Measurements from ENCODE around the gene SLC38A1.
"Not testable (repeated sequence)": the region's sequence is repeated elsewhere in the genome, so short reads cannot be mapped to it uniquely, and the experiment has no call there.

Gene SLC38A1

DNA sequence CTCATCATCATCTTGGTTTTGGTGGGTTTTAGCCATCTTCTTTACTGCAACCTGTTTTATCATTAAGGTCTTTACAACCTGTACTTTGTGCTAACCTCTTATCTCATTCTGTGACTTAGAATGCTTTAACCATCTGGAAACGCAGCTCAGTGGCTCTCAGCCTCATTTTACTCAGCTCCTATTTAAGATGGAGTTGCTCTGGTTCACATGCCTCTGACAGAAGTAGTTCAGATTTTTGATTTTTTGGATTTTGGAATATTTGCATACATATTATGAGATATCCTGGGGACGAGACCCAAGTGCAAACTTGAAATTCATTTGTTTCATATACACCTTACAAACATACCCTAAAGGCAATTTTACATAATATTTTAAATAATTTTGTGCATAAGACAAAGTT lies 10.7 kb downstream of the SLC38A1 start:
- H3K9me3 Mint-ChIP-seq (ENCODE audit: low read depth) = no peaks in the 10 kb centered on the region
- no peaks in the 10 kb centered on the region for H3K27me3 Mint-ChIP-seq
- peak overlapping the region; percentile 81 for H3K27ac Mint-ChIP-seq
- peak overlapping the region; percentile 65 for H3K4me3 Mint-ChIP-seq
- H3K4me1 Mint-ChIP-seq (ENCODE audit: low read depth) = peaks cover 63% of the 10 kb centered on the region
- peaks cover 22% of the 10 kb centered on the region for H3K36me3 Mint-ChIP-seq

DNA sequence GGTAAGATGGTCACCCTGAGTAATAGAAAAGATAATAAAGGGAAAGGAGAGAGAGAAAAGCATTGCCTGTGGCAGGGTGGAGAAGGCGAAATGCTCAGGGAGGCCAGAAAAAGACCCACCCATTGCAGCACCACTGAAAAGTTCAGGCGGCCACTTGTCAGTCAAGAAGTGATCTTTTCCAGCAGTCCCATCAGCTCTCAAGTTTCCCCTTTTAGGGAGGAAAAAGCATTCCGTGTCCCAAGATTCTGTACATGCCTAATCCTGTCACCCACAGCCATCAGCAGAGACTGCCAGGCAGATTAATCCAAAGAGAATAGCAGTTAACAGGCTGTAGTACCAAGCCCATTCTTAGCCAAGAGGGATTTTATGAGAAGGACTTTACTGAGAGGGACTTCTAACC lies 11.9 kb downstream of the SLC38A1 start:
- Mint-ChIP-seq H3K27me3 (no peaks in the 10 kb centered on the region), H3K4me3 (peak overlapping the region; percentile 65), H3K27ac (peak overlapping the region; percentile 81), H3K36me3 (peaks cover 30% of the 10 kb centered on the region), H3K9me3 (ENCODE audit: low read depth) (peaks cover 6% of the 10 kb centered on the region), H3K4me1 (ENCODE audit: low read depth) (peaks cover 65% of the 10 kb centered on the region)

- Mint-ChIP-seq H3K4me1 (ENCODE audit: low read depth) (peaks cover 90% of the 10 kb centered on the region), H3K36me3 (peaks cover 56% of the 10 kb centered on the region), H3K27me3 (no peaks in the 10 kb centered on the region), H3K27ac (peak overlapping the region; percentile 81), H3K9me3 (ENCODE audit: low read depth) (peaks cover 6% of the 10 kb centered on the region), H3K4me3 (no peak overlapping the region)
Observed at GRCh38 chr12:46253544-46254162, 15.2 kb downstream of the SLC38A1 start.

- peaks cover 92% of the 10 kb centered on the region for H3K4me1 Mint-ChIP-seq (ENCODE audit: low read depth)
- H3K27ac Mint-ChIP-seq; H3K9me3 Mint-ChIP-seq (ENCODE audit: low read depth); H3K27me3 Mint-ChIP-seq: not testable (repeated sequence)
- H3K36me3 Mint-ChIP-seq = peaks cover 71% of the 10 kb centered on the region
- peak overlapping the region; percentile 38 for H3K4me3 Mint-ChIP-seq
Observed at GRCh38 chr12:46251994-46252393, 16.8 kb downstream of the SLC38A1 start.

DNA sequence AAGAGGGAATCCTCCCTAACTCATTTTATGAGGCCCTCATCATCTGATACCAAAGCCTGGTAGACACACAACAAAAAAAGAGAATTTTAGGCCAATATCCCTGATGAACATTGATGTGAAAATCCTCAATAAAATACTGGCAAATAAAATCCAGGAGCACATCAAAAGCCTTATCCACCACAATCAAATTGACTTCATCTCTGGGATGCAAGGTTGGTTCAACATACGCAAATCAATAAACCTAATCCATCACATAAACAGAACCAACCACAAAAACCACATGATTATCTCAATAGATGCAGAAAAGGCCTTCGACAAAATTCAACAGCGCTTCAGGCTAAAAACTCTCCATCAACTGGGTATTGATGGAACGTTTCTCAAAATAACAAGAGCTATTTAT lies 18.9 kb downstream of the SLC38A1 start:
- H3K27me3 Mint-ChIP-seq; H3K9me3 Mint-ChIP-seq (ENCODE audit: low read depth): not testable (repeated sequence)
- H3K4me1 Mint-ChIP-seq (ENCODE audit: low read depth) = peaks cover 95% of the 10 kb centered on the region
- peaks cover 74% of the 10 kb centered on the region for H3K36me3 Mint-ChIP-seq
- H3K4me3 Mint-ChIP-seq = peak overlapping the region; percentile 71
- peak overlapping the region; percentile 73 for H3K27ac Mint-ChIP-seq

DNA sequence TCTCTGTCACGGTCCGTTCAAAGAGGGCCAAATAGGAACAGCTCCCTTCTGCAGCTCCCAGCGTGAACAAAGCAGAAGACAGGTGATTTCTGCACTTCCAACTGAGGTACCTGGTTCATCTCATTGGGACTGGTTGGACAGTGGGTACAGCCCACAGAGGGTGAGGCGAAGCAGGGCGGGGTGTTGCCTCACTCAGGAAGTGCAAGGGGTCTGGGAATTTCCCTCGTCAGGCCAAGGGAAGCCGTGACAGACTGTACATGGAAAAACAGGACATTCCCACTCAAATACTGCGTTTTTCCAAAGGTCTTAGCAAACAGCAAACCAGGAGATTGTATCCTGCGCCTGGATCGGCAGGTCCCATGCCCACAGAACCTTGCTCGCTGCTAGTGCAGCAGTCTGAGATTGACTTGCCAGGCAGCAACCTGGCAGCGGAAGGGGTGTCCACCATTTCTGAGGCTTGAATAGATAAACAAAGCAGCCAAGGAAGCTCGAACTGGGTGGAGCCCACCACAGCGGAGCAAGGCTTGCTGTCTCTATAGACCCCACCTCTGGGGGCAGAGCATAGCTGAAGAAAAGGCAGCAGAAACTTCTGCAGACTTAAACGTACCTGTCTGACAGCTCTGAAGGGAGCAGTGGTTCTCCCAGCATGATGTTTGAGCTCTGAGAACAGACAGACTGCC lies 22.7 kb downstream of the SLC38A1 start:
- Mint-ChIP-seq H3K4me3 (peak overlapping the region; percentile 74), H3K9me3 (ENCODE audit: low read depth) (no peaks in the 10 kb centered on the region), H3K27me3 (no peaks in the 10 kb centered on the region), H3K4me1 (ENCODE audit: low read depth) (peaks cover 94% of the 10 kb centered on the region), H3K27ac (peak overlapping the region; percentile 79), H3K36me3 (peaks cover 64% of the 10 kb centered on the region)

GRCh38 chr12:46244997-46245396 lies 23.8 kb downstream of the SLC38A1 start:
- Mint-ChIP-seq H3K27me3 (no peaks in the 10 kb centered on the region), H3K4me1 (ENCODE audit: low read depth) (peaks cover 94% of the 10 kb centered on the region), H3K9me3 (ENCODE audit: low read depth) (no peaks in the 10 kb centered on the region), H3K27ac (peak overlapping the region; percentile 79), H3K4me3 (peak overlapping the region; percentile 74), H3K36me3 (peaks cover 56% of the 10 kb centered on the region)

DNA sequence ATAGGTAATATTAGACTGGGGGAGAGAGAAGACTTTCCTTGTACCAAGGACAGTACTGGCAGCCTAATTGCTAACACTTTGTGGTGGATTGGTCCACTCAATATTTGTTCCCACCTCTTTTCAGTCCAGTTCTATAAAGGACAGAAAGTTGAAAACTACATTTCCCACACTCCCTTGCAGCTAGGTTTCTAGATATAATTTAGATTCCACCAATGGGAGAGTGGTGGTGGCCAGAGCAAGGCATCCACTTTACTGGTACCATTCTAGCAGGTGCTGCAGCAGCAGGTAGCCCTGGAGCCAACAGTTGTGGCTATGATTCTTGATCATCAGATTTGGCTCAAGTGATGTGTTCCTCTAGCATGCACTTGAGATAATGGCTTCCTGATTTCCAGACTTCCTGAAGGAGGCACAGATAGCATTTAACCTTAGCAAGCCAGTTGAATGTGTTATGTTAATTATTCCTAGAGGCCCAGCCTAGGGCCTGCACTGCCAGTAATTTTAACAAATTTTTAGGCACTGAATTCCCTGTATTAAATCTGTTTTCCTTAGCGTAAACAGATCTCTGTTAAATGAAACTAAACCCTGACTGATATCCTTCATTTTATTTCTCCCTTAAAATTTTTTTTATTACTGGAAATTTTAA lies 24.4 kb downstream of the SLC38A1 start:
- Mint-ChIP-seq H3K36me3 (peaks cover 53% of the 10 kb centered on the region), H3K4me3 (peak overlapping the region; percentile 74), H3K4me1 (ENCODE audit: low read depth) (peaks cover 94% of the 10 kb centered on the region), H3K27me3 (no peaks in the 10 kb centered on the region), H3K9me3 (ENCODE audit: low read depth) (no peaks in the 10 kb centered on the region), H3K27ac (peak overlapping the region; percentile 79)

- Mint-ChIP-seq H3K9me3 (ENCODE audit: low read depth) (no peaks in the 10 kb centered on the region), H3K4me3 (peak overlapping the region; percentile 20), H3K4me1 (ENCODE audit: low read depth) (peaks cover 91% of the 10 kb centered on the region), H3K36me3 (peaks cover 50% of the 10 kb centered on the region), H3K27ac (peak overlapping the region; percentile 54), H3K27me3 (no peaks in the 10 kb centered on the region)
Observed at GRCh38 chr12:46242569-46242968, 26.3 kb downstream of the SLC38A1 start.

GRCh38 chr12:46240436-46240835 lies 28.4 kb downstream of the SLC38A1 start:
- no peaks in the 10 kb centered on the region for H3K9me3 Mint-ChIP-seq (ENCODE audit: low read depth)
- H3K4me3 Mint-ChIP-seq = no peak overlapping the region
- peaks cover 52% of the 10 kb centered on the region for H3K36me3 Mint-ChIP-seq
- H3K4me1 Mint-ChIP-seq (ENCODE audit: low read depth) = peaks cover 91% of the 10 kb centered on the region
- no peaks in the 10 kb centered on the region for H3K27me3 Mint-ChIP-seq
- H3K27ac Mint-ChIP-seq = peak overlapping the region; percentile 70

DNA sequence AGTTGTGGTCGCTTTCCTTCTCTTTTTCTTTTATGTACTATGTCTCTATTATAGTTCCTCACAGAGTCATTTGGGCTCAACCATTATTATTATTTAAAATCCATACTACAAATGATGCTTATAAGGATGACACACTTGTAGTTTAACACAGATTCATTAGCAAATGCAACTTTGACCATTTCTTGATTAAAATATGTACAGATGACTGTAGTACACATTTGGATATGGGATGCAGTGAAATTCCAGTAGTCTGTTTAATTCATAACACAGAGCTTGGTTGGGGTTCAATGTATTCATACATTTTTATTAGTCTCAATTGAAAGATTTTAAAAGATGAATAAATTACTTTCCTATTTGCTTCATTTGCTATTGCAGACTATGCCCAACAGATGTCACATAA lies 30.0 kb downstream of the SLC38A1 start:
- H3K27me3 Mint-ChIP-seq = no peaks in the 10 kb centered on the region
- peak overlapping the region; percentile 84 for H3K27ac Mint-ChIP-seq
- no peaks in the 10 kb centered on the region for H3K9me3 Mint-ChIP-seq (ENCODE audit: low read depth)
- H3K4me3 Mint-ChIP-seq = no peak overlapping the region
- peaks cover 53% of the 10 kb centered on the region for H3K36me3 Mint-ChIP-seq
- peaks cover 89% of the 10 kb centered on the region for H3K4me1 Mint-ChIP-seq (ENCODE audit: low read depth)

DNA sequence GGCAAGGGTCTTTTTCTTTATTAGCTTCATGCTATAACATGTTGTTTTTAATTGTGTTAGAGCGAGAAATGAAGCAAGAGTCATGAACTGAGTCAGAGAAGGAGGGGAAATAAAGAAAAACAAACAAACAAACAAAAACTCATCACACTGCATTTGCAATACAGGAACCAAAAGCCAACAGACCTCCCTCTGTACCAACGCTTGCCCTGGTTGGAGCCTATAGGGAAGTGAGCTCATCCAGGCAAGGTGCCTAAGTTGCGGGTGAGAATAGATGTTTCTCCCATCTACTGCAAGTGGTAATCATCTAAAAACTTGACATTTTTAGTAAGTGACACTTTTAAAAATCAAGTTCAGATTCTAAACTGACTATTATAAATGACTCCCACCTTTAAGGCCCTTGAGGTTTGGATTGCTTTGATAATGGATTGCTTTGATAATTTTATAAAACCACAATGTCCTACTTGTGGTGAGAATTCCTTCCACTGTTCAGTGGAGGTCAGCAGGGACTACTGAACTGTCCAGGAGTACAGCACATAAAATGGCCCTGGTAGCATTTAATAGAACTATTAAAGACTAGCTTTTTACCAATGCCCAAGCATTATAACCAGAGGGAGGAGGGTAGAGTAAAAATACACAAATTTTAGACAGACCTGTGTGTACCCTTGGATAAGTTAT lies 31.3 kb downstream of the SLC38A1 start:
- peaks cover 51% of the 10 kb centered on the region for H3K36me3 Mint-ChIP-seq
- peaks cover 85% of the 10 kb centered on the region for H3K4me1 Mint-ChIP-seq (ENCODE audit: low read depth)
- no peak overlapping the region for H3K4me3 Mint-ChIP-seq
- H3K9me3 Mint-ChIP-seq (ENCODE audit: low read depth) = no peaks in the 10 kb centered on the region
- no peaks in the 10 kb centered on the region for H3K27me3 Mint-ChIP-seq
- H3K27ac Mint-ChIP-seq = peak overlapping the region; percentile 87

- H3K4me1 Mint-ChIP-seq (ENCODE audit: low read depth) = peaks cover 87% of the 10 kb centered on the region
- peaks cover 52% of the 10 kb centered on the region for H3K36me3 Mint-ChIP-seq
- H3K27me3 Mint-ChIP-seq = no peaks in the 10 kb centered on the region
- peak overlapping the region; percentile 82 for H3K27ac Mint-ChIP-seq
- no peak overlapping the region for H3K4me3 Mint-ChIP-seq
- no peaks in the 10 kb centered on the region for H3K9me3 Mint-ChIP-seq (ENCODE audit: low read depth)
Observed at GRCh38 chr12:46234000-46234399, 34.8 kb downstream of the SLC38A1 start.

- H3K27ac Mint-ChIP-seq = peak overlapping the region; percentile 82
- no peaks in the 10 kb centered on the region for H3K9me3 Mint-ChIP-seq (ENCODE audit: low read depth)
- peaks cover 85% of the 10 kb centered on the region for H3K4me1 Mint-ChIP-seq (ENCODE audit: low read depth)
- no peaks in the 10 kb centered on the region for H3K27me3 Mint-ChIP-seq
- H3K36me3 Mint-ChIP-seq = peaks cover 48% of the 10 kb centered on the region
- no peak overlapping the region for H3K4me3 Mint-ChIP-seq
Observed at GRCh38 chr12:46233423-46233822, 35.4 kb downstream of the SLC38A1 start.

GRCh38 chr12:46230983-46231382 lies 37.9 kb downstream of the SLC38A1 start:
- peaks cover 83% of the 10 kb centered on the region for H3K4me1 Mint-ChIP-seq (ENCODE audit: low read depth)
- peaks cover 52% of the 10 kb centered on the region for H3K36me3 Mint-ChIP-seq

More at GRCh38 chr12:46230983-46231382, 37.9 kb downstream of the SLC38A1 start:
- H3K27ac Mint-ChIP-seq = peak overlapping the region; percentile 90
- H3K4me3 Mint-ChIP-seq = peak overlapping the region; percentile 52
- no peaks in the 10 kb centered on the region for H3K27me3 Mint-ChIP-seq
- H3K9me3 Mint-ChIP-seq (ENCODE audit: low read depth) = no peaks in the 10 kb centered on the region

Data from activated naive CD8-positive, alpha-beta T cell (primary cell).